Non-pigmented ciliary epithelial cell (primary cell): Measurements from ENCODE around the gene TCIRG1.
"Not testable (repeated sequence)": the region's sequence is repeated elsewhere in the genome, so short reads cannot be mapped to it uniquely, and the experiment has no call there.

ENCODE experiments used
- DNase-seq: peaks from one replicate; pipeline ENCODE4 v3.0.0-alpha.2; 2010; ENCODE audit warnings: low read depth

Gene TCIRG1, protein sequence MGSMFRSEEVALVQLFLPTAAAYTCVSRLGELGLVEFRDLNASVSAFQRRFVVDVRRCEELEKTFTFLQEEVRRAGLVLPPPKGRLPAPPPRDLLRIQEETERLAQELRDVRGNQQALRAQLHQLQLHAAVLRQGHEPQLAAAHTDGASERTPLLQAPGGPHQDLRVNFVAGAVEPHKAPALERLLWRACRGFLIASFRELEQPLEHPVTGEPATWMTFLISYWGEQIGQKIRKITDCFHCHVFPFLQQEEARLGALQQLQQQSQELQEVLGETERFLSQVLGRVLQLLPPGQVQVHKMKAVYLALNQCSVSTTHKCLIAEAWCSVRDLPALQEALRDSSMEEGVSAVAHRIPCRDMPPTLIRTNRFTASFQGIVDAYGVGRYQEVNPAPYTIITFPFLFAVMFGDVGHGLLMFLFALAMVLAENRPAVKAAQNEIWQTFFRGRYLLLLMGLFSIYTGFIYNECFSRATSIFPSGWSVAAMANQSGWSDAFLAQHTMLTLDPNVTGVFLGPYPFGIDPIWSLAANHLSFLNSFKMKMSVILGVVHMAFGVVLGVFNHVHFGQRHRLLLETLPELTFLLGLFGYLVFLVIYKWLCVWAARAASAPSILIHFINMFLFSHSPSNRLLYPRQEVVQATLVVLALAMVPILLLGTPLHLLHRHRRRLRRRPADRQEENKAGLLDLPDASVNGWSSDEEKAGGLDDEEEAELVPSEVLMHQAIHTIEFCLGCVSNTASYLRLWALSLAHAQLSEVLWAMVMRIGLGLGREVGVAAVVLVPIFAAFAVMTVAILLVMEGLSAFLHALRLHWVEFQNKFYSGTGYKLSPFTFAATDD

DNA sequence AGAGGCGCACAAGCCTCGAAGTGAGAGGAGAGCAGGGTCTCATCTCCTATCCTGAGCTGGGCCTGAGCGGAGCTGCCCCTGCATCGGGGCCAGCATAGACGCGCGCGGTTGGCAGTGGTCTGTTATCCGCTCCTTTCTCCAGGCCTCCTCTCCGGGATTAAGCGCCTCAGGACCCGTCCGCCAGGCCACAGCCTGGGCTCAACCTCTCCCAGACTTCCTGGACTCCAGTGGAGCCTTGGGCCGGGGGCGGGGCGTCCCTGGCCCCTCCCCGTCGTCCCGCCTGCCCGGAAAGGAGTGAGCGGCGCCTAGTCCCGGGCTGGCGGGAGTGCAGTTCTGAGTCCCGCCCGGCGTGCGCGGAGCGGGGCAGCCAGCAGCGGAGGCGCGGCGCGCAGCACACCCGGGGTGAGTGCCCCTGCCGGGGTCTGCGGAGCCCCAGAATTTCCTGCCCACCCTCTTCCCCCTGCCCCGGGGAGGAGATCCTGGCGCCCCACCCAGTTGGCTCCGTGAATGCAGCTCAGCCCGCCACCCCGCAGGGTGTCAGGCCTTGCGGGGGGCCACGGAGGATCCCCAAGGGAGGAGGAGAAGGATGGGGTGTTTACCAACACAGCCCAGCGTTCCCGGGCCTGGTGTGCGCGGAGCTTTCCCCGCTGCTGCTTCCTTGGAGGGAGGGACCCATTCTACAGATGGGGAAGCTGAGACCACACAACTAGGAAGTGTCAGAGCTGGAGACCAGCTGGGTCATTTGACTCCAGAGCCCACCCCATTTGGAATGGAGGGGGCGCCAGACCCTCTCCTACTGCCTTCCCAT, at the start of gene TCIRG1:
TCIRG1 (plus strand) TSS at position 308 of the 808 bp plus-strand sequence. CDS start 2,247 bp downstream, outside the sequence.
- DNase-seq: no peak

DNA sequence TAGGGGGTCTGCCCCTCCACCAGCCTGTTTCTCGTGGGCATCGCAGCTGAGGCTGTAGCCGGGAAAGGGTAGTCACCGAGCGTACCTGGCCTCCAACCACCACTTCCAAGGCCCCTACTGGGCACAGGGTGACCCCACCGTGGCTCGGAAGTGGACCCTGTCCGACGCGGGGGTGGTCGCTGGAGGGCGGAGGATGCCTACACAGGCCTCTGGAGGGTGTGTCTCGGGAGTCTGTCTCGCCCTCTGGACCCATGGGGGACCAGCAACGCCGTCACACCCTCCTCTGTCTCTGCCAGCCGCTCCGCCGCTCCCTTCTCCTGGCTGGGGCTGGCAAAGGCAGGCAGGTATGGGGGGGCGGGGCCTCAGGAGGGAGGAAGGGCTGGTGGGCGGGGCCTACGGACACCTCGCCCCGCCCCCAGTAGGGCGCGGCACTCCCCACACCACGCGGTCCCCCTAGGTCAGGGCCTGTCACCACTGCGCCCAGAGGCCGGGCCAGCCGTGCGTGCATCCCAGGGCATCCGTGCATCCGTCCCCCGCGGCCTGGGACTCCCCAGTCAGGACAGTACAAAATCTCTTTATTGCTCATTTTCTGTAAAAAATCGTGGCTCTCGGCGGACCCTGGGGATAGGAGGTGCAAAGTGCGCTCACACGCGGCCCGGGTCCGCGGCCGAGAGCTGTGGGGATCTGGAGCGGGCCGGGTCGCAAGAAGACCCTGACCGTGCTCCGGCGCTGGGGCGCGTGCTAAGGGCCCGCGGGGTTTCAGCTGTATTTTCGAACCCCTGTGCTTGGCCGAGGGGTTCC, 48.1 kb upstream of the TCIRG1 start:
- DNase-seq: not testable (repeated sequence)

DNA sequence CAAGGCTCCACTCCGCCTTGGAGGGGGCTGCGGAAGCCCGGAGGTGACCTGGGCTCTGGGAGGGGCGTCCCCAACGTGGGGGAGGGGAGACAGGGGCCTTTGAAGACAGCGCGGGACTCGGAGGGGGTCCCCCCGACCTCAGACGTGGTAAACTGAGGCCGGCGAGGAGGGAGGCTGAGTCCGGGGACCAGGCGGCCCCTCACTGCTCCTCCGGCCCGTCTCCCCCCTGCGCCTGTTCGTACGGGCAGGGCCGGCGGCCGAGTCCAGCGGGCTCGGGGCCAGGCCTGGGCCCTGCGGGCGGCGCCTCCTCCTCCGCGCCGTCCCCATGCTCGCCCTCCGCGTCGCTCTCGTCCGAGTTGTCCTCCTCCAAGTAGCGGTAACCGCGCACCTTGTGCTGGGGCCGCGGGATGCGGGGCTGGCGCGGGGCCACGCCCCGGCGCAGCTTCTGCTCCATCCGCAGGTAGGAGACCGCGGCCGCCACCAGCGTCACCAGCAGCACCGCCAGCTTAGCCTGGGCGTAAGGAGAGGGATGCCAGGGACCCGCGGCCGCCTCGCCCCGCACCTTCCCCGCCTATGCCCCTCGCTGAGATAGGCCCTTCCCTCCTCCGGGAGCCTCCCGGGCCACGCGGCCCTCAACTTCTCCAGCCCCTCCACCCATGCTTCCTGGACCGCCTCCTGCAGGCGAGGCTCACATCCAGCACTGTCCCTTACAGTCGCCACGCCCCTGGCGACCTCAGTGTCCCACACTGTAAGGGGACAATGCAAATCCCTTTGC, 47.3 kb upstream of the TCIRG1 start:
- not testable (repeated sequence) for DNase-seq

GRCh38 chr11:67993821-67994220, 45.0 kb upstream of the TCIRG1 start:
- not testable (repeated sequence) for DNase-seq

GRCh38 chr11:67994387-67994786, 44.4 kb upstream of the TCIRG1 start:
- not testable (repeated sequence) for DNase-seq

- not testable (repeated sequence) for DNase-seq
Observed at GRCh38 chr11:67995129-67995528, 43.7 kb upstream of the TCIRG1 start.

- DNase-seq: not testable (repeated sequence)
Observed at GRCh38 chr11:67995579-67995978, 43.2 kb upstream of the TCIRG1 start.

- no peak for DNase-seq
Observed at GRCh38 chr11:67996051-67996450, 42.8 kb upstream of the TCIRG1 start.

GRCh38 chr11:67996622-67997474, 42.0 kb upstream of the TCIRG1 start:
- DNase-seq: no peak

GRCh38 chr11:67997475-67997921, 41.3 kb upstream of the TCIRG1 start:
- DNase-seq: no peak

GRCh38 chr11:67998150-67999045, 40.4 kb upstream of the TCIRG1 start:
- no peak for DNase-seq

DNA sequence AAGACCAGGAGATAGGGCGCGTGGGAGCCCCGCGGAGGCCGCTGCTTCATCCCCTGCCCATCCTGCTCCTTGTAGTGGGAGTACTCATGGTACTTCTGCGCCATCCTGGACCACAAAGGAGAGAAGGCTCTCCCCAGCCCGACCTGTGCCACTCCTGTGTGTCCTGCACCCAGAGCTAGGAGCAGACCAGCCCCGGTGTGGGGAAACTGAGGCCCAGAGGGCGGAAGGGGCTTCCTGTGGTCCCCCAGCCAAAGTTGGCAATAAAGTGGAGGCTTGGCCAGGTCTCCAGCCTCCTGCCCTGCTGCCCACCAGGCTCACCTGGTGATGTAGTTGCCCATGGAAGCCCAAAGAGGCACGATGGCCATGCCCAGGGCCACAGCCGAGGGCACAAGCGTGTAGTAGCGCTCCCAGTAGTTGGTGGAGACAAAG, 39.6 kb upstream of the TCIRG1 start:
- DNase-seq: no peak

DNA sequence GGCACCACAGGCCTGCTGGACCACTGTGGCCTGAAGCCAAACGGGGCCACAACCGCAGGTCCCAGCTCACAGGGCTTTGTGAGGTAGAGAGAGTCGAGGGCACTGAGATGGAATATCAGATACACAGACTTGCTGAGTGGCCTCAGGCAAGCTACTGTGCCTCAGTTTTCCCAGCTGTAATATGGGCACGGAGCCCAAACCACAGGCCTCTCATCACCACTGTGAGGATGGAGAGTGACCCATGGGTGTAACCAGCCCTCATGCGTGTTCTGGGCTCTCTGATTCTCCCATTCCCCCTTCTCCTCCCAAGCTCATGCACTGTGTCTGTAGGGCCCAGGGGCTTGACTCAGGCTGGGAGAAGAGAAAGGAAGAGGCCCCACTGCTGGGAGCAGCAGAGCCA, 39.1 kb upstream of the TCIRG1 start:
- no peak for DNase-seq

DNA sequence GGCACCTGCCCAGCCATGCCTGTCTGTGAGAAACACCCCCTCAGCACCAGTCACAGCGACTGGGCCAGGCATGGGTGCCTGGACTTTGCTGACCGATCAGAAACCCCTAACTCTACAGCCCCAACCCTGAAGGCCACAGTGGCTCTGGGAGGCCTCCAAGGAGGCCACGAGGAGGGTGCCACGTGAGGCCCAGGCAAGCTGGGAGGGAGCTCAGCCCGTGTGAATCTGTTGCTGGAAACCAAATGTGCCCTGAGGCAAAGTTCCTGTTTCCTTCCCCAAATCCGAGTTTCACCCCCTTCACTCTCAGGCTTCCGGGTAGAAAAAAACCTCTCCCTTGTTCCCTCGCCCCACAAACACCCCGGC, 36.3 kb upstream of the TCIRG1 start:
- DNase-seq: no peak

DNA sequence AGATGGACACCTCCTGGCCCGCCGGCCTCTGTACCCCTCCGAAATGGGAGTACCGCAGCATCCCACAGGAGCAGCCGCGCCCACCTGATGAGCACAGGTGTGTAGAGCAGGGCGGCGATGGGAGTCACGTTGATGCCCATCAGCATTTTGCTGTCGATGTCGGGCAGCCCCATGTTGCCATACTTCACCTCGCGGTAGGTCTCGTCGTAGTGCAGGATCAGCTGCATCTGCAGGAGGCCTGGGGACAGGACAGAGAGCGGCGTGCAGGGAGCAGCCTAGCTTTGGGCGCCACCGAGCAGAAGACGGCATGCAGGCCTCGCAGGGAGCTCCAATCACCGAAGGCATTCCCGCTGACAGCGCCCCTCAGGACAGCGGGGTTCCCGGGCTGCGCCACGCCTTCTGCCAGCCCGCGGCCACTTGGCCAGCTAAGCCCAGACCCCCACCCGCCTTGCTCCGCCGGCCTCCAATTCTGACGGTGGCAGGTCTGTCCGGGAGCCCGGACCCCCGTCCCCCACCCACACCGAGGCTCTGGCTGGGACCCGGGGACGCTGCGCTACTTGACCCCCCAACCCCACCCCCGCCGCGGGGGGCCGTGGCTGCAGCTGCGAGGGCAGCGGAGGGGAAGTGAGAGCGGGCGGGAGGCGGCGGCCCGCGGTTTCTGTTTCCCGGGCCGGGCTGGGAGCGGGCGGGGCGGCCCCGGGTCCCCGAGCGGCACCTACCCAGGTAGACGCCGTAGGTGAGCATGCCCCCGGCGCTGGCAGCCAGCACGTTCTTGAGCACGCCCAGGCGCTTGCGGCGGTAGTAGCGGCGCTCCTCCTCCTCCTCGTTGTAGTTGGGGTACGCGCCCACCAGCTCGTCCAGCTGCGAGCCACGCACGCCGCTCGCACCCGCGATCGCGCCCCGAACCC, 35.6 kb upstream of the TCIRG1 start:
- DNase-seq: no peak

GRCh38 chr11:68003846-68004550, 34.8 kb upstream of the TCIRG1 start, which contains the start of gene UNC93B1:
Gene UNC93B1, minus strand, starts transcription at chr11:68004097. Its CDS starts 54 bp downstream, at chr11:68004043.
- no peak for DNase-seq
